Hematopoietic multipotent progenitor cell (in vitro differentiated cells): ENCODE measurements around the gene DPP6. TPM values are rescaled to one million over a fixed set of nuclear protein-coding genes. Genes with fewer than 3 reads are reported as not detected.

Experiments
- DNase-seq, 3 donors: peaks; one replicate each; pipeline ENCODE4 v3.0.0-alpha.2; 2011 to 2015; ENCODE audit warnings: low read depth in 2 of 3, low spot score in 2 of 3
- total RNA-seq: library from RNA; depleted of rRNA; stranded (reverse); fragments of >200 nt; gene quantifications from one replicate; pipeline ENCODE4 v1.2.3, GENCODE V29; 2012

The DPP6 gene
- total RNA-seq, 1 donor = 0.27 TPM

- no peak for DNase-seq
Measured at GRCh38 chr7:154864523-154864891, 812.3 kb downstream of the DPP6 start.

GRCh38 chr7:154865984-154866685 lies 813.9 kb downstream of the DPP6 start:
- no peak for DNase-seq

- no peak for DNase-seq
Measured at GRCh38 chr7:154867068-154867467, 814.9 kb downstream of the DPP6 start.

GRCh38 chr7:154868921-154869320 lies 816.7 kb downstream of the DPP6 start:
- no peak for DNase-seq

- DNase-seq = no peak
Measured at GRCh38 chr7:154869436-154869835, 817.2 kb downstream of the DPP6 start.

GRCh38 chr7:154871507-154871906 lies 819.3 kb downstream of the DPP6 start:
- no peak for DNase-seq

GRCh38 chr7:154871928-154872750 lies 819.9 kb downstream of the DPP6 start:
- DNase-seq = no peak

GRCh38 chr7:154872811-154873499 lies 820.8 kb downstream of the DPP6 start:
- DNase-seq = no peak

GRCh38 chr7:154873500-154874121 lies 821.4 kb downstream of the DPP6 start:
- no peak for DNase-seq

GRCh38 chr7:154874409-154875113 lies 822.4 kb downstream of the DPP6 start:
- DNase-seq = no peak

- DNase-seq = no peak
Measured at GRCh38 chr7:154875297-154875696, 823.1 kb downstream of the DPP6 start.

- DNase-seq = no peak
Measured at GRCh38 chr7:154876516-154876915, 824.3 kb downstream of the DPP6 start.

GRCh38 chr7:154877031-154877430 lies 824.8 kb downstream of the DPP6 start:
- no peak for DNase-seq

- no peak for DNase-seq
Measured at GRCh38 chr7:154879629-154880028, 827.4 kb downstream of the DPP6 start.

GRCh38 chr7:154880513-154880912 lies 828.3 kb downstream of the DPP6 start:
- DNase-seq = no peak

GRCh38 chr7:154881026-154881425 lies 828.8 kb downstream of the DPP6 start:
- no peak for DNase-seq

GRCh38 chr7:154881526-154881925 lies 829.3 kb downstream of the DPP6 start:
- no peak for DNase-seq

- no peak for DNase-seq
Measured at GRCh38 chr7:154882931-154883474, 830.8 kb downstream of the DPP6 start.

- DNase-seq = no peak
Measured at GRCh38 chr7:154884348-154884920, 832.2 kb downstream of the DPP6 start.

GRCh38 chr7:154886591-154886990 lies 834.4 kb downstream of the DPP6 start:
- DNase-seq = no peak
